GM12878 (cell line): ENCODE results near the gene SLC29A1. TPM values are rescaled to one million over a fixed set of nuclear protein-coding genes. Genes with fewer than 3 reads are reported as not detected.

Source experiments
- CBX3 ChIP-seq: fragments of 200-600 bp; sonication (generic); IDR thresholded peaks from 2 replicates; pipeline ENCODE4 v1.6.1; 2016; ENCODE audit warnings: low read depth, borderline replicate concordance
- EZH2 ChIP-seq: IDR thresholded peaks from 2 replicates; pipeline ENCODE4 v1.6.1; 2012; ENCODE audit warnings: low read depth, mild to moderate bottlenecking, control low read depth, inconsistent platforms, low read length, borderline replicate concordance; ENCODE audit not compliant: control insufficient read depth
- GATAD2B ChIP-seq: fragments of 450-650 bp; conservative IDR thresholded peaks from 2 replicates; pipeline ENCODE4 v1.6.1; 2017; ENCODE audit warnings: low read depth, mild to moderate bottlenecking, moderate library complexity
- HDAC2 ChIP-seq: fragments of 200-600 bp; sonication (generic); IDR thresholded peaks from 2 replicates; pipeline ENCODE4 v1.6.1; 2017
- IKZF1 ChIP-seq: fragments of 450-650 bp; conservative IDR thresholded peaks from 2 replicates; pipeline ENCODE4 v1.6.1; 2017; ENCODE audit warnings: antibody characterized with exemption, mild to moderate bottlenecking
- IKZF2 ChIP-seq, 2 experiments: fragments of 450-650 bp; IDR thresholded peaks; 2 replicates each; pipeline ENCODE4 v1.6.1; 2017; ENCODE audit warnings: mild to moderate bottlenecking in 2 of 2, moderate library complexity in 2 of 2
- JUNB ChIP-seq: IDR thresholded peaks from 2 replicates; pipeline ENCODE4 v1.6.1; 2016; ENCODE audit warnings: antibody characterized with exemption, mild to moderate bottlenecking
- MTA3 ChIP-seq: IDR thresholded peaks from 2 replicates; pipeline ENCODE4 v1.6.1; 2012; ENCODE audit warnings: low read length, inconsistent platforms, borderline replicate concordance
- NFXL1 ChIP-seq: fragments of 450-650 bp; IDR thresholded peaks from 2 replicates; pipeline ENCODE4 v1.6.1; 2017; ENCODE audit warnings: antibody characterized with exemption, mild to moderate bottlenecking, borderline replicate concordance
- NR2F1 ChIP-seq: fragments of 450-650 bp; conservative IDR thresholded peaks from 2 replicates; pipeline ENCODE4 v1.6.1; 2017; ENCODE audit warnings: mild to moderate bottlenecking
- POLR2A ChIP-seq: IDR thresholded peaks from 2 replicates; pipeline ENCODE4 v1.6.1; 2011; ENCODE audit warnings: low read depth, mild to moderate bottlenecking, low read length
- RAD21 ChIP-seq: IDR thresholded peaks from 2 replicates; pipeline ENCODE4 v1.6.1; 2011; ENCODE audit warnings: mild to moderate bottlenecking, low read depth, low read length, moderate library complexity; ENCODE audit not compliant: insufficient read depth
- SMAD5 ChIP-seq: IDR thresholded peaks from 2 replicates; pipeline ENCODE4 v1.6.1; 2016; ENCODE audit warnings: antibody characterized with exemption, low read depth
- TCF7 ChIP-seq: IDR thresholded peaks from 2 replicates; pipeline ENCODE4 v1.6.1; 2014; ENCODE audit warnings: antibody characterized with exemption, borderline replicate concordance
- ZNF24 ChIP-seq: fragments of 450-650 bp; IDR thresholded peaks from 2 replicates; pipeline ENCODE4 v1.6.1; 2017; ENCODE audit warnings: antibody characterized with exemption, mild to moderate bottlenecking
- ZNF274 ChIP-seq: IDR thresholded peaks from one replicate; pipeline ENCODE4 v1.8.0; 2011; ENCODE audit not compliant: insufficient read length, insufficient read depth
- polyA plus RNA-seq, 11 experiments: library from polyadenylated mRNA; depleted of rRNA in 4 of 11; unstranded in 6 of 11; stranded (reverse) in 5 of 11; fragments of >200 nt; fragmentation: Nextera tagmentation in 4 of 11; fragmentation: Illumina TruSeq in 1 of 11; extraction: Ambion mirVana in 4 of 11; extraction: Trizol in 1 of 11; gene quantifications; 1 replicate in 1 of 11; 2 replicates in 10 of 11; pipeline versions ENCODE4 v1.2.1 to v1.2.3, GENCODE V29; 2011 to 2016; ENCODE audit warnings: inconsistent platforms in 2 of 11, missing spikeins in 2 of 11, low read depth in 1 of 11
- total RNA-seq, 4 experiments: library from RNA; depleted of rRNA in 3 of 4; stranded (reverse); fragments of >200 nt in 3 of 4; fragmentation: Illumina TruSeq in 1 of 4; extraction: Trizol in 1 of 4; gene quantifications; 2 replicates each; pipeline versions ENCODE4 v1.2.1 to v1.2.3, GENCODE V29; 2013 to 2021
- TF ChIP-seq, protein P1 (sequence below): fragments of 450-650 bp; IDR thresholded peaks from 2 replicates; pipeline ENCODE4 v1.6.1; 2017; ENCODE audit warnings: mild to moderate bottlenecking
- TF ChIP-seq, protein P2 (sequence below): IDR thresholded peaks from 2 replicates; pipeline ENCODE4 v1.6.1; 2012; ENCODE audit warnings: low read depth, low read length, improper control_type of control experiment
- TF ChIP-seq, protein P3 (sequence below): fragments of 450-650 bp; IDR thresholded peaks from 2 replicates; pipeline ENCODE4 v1.6.1; 2017; ENCODE audit warnings: mild to moderate bottlenecking, moderate library complexity
- TF ChIP-seq, protein P4 (sequence below): IDR thresholded peaks from 2 replicates; pipeline ENCODE4 v1.6.1; 2012; ENCODE audit warnings: mild to moderate bottlenecking, low read depth, low read length

The SLC29A1 gene
- total and polyA plus RNA-seq, 10 of the 15 experiments (the other 5 are each of a cell fraction or from before 2014, with no cell fraction given): 10.0 to 132 (median 93.4) TPM

DNA sequence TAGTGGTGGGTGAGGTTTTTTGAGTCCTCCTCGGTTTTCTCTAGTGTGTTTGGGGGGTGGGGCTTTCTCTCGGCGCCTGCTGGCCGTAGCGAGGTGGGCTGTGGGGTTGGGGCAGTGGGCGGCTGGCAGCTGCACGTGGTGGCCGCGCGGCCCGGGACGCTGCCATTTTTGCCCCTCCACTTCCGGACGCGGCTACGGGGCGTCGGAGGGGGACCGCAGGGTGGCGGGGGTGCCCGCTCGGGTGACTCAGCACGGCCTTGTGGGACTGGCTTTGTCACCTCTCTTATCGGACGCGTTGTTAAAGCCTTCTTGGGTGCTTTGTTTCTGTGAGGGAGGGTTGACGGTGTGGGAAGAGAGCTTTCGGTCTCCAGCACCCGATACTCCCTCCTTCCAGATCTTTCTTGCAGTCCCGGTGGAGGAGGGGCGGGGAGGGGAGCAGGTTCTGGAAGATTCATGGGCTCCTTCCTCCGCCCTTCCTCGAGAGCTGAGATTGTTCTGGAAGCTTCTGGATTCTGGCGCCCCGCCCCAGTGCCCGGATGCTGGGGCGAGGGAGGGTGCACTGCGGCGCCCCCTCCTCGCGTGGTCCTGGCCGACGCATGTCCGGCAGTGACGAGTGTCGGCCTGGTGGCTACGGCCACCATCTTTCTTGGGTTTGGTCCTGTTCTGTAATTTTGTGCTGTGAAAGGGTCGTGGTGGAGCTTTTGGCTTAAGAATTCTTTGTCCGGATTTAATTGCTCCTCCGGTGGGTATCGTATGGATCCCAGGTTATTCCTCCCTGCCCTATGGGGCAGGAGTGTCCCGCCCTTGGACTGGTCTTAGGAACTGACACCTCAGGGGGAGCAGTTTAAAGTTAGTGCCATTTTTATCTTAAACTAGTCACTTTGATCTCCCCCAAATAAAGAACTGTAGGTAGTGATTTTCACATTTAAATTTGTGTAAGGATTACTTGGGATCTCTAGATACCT, 24.2 kb downstream of the SLC29A1 start (continued):
- TF ChIP-seq RAD21: no peak
- TF ChIP-seq, protein P1, sequence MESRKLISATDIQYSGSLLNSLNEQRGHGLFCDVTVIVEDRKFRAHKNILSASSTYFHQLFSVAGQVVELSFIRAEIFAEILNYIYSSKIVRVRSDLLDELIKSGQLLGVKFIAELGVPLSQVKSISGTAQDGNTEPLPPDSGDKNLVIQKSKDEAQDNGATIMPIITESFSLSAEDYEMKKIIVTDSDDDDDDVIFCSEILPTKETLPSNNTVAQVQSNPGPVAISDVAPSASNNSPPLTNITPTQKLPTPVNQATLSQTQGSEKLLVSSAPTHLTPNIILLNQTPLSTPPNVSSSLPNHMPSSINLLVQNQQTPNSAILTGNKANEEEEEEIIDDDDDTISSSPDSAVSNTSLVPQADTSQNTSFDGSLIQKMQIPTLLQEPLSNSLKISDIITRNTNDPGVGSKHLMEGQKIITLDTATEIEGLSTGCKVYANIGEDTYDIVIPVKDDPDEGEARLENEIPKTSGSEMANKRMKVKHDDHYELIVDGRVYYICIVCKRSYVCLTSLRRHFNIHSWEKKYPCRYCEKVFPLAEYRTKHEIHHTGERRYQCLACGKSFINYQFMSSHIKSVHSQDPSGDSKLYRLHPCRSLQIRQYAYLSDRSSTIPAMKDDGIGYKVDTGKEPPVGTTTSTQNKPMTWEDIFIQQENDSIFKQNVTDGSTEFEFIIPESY: no peak
- TF ChIP-seq SMAD5: no peak
- TF ChIP-seq, protein P2, sequence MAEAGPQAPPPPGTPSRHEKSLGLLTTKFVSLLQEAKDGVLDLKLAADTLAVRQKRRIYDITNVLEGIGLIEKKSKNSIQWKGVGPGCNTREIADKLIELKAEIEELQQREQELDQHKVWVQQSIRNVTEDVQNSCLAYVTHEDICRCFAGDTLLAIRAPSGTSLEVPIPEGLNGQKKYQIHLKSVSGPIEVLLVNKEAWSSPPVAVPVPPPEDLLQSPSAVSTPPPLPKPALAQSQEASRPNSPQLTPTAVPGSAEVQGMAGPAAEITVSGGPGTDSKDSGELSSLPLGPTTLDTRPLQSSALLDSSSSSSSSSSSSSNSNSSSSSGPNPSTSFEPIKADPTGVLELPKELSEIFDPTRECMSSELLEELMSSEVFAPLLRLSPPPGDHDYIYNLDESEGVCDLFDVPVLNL: no peak
- TF ChIP-seq, protein P3, sequence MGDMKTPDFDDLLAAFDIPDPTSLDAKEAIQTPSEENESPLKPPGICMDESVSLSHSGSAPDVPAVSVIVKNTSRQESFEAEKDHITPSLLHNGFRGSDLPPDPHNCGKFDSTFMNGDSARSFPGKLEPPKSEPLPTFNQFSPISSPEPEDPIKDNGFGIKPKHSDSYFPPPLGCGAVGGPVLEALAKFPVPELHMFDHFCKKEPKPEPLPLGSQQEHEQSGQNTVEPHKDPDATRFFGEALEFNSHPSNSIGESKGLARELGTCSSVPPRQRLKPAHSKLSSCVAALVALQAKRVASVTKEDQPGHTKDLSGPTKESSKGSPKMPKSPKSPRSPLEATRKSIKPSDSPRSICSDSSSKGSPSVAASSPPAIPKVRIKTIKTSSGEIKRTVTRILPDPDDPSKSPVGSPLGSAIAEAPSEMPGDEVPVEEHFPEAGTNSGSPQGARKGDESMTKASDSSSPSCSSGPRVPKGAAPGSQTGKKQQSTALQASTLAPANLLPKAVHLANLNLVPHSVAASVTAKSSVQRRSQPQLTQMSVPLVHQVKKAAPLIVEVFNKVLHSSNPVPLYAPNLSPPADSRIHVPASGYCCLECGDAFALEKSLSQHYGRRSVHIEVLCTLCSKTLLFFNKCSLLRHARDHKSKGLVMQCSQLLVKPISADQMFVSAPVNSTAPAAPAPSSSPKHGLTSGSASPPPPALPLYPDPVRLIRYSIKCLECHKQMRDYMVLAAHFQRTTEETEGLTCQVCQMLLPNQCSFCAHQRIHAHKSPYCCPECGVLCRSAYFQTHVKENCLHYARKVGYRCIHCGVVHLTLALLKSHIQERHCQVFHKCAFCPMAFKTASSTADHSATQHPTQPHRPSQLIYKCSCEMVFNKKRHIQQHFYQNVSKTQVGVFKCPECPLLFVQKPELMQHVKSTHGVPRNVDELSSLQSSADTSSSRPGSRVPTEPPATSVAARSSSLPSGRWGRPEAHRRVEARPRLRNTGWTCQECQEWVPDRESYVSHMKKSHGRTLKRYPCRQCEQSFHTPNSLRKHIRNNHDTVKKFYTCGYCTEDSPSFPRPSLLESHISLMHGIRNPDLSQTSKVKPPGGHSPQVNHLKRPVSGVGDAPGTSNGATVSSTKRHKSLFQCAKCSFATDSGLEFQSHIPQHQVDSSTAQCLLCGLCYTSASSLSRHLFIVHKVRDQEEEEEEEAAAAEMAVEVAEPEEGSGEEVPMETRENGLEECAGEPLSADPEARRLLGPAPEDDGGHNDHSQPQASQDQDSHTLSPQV: no peak
- no peak for TF ChIP-seq ZNF274
- 0 out of 4 replicates have a peak, but pooled peaks of 1 of the 2 experiments have one; percentile 8 for TF ChIP-seq IKZF2 (IDR thresholded peaks at IDR 0.05)
- TF ChIP-seq ZNF24: no peak
- no peak for TF ChIP-seq TCF7
- no peak for TF ChIP-seq NFXL1
- TF ChIP-seq, protein P4, sequence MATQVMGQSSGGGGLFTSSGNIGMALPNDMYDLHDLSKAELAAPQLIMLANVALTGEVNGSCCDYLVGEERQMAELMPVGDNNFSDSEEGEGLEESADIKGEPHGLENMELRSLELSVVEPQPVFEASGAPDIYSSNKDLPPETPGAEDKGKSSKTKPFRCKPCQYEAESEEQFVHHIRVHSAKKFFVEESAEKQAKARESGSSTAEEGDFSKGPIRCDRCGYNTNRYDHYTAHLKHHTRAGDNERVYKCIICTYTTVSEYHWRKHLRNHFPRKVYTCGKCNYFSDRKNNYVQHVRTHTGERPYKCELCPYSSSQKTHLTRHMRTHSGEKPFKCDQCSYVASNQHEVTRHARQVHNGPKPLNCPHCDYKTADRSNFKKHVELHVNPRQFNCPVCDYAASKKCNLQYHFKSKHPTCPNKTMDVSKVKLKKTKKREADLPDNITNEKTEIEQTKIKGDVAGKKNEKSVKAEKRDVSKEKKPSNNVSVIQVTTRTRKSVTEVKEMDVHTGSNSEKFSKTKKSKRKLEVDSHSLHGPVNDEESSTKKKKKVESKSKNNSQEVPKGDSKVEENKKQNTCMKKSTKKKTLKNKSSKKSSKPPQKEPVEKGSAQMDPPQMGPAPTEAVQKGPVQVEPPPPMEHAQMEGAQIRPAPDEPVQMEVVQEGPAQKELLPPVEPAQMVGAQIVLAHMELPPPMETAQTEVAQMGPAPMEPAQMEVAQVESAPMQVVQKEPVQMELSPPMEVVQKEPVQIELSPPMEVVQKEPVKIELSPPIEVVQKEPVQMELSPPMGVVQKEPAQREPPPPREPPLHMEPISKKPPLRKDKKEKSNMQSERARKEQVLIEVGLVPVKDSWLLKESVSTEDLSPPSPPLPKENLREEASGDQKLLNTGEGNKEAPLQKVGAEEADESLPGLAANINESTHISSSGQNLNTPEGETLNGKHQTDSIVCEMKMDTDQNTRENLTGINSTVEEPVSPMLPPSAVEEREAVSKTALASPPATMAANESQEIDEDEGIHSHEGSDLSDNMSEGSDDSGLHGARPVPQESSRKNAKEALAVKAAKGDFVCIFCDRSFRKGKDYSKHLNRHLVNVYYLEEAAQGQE: no peak
- no peak for TF ChIP-seq HDAC2
- TF ChIP-seq JUNB: no peak
- peak; percentile 47; the same call in 1 of the 2 replicates for TF ChIP-seq GATAD2B
- TF ChIP-seq CBX3: no peak
- TF ChIP-seq IKZF1: peak; percentile 60
- TF ChIP-seq POLR2A: peak; percentile 83
- TF ChIP-seq MTA3: no peak
- no peak for TF ChIP-seq EZH2
- no peak for TF ChIP-seq NR2F1
